Measurements from ENCODE around the gene PHF2. TPM values are rescaled to one million over a fixed set of nuclear protein-coding genes. Genes with fewer than 3 reads are reported as not detected.

The PHF2 gene
- total RNA-seq (2021; fragmentation: NEBNext Ultra II Directional; extraction: Animal tissue kit (Norgen Biotek cat#: 25700)): 10 to 100 TPM; 15.4 to 17.5 (median 16.6) TPM
- long read RNA-seq, partial matches to known transcripts: 1 of 1 reads
- long read RNA-seq, other reads (novel, unspliced or antisense): 0 of 1 reads

DNA sequence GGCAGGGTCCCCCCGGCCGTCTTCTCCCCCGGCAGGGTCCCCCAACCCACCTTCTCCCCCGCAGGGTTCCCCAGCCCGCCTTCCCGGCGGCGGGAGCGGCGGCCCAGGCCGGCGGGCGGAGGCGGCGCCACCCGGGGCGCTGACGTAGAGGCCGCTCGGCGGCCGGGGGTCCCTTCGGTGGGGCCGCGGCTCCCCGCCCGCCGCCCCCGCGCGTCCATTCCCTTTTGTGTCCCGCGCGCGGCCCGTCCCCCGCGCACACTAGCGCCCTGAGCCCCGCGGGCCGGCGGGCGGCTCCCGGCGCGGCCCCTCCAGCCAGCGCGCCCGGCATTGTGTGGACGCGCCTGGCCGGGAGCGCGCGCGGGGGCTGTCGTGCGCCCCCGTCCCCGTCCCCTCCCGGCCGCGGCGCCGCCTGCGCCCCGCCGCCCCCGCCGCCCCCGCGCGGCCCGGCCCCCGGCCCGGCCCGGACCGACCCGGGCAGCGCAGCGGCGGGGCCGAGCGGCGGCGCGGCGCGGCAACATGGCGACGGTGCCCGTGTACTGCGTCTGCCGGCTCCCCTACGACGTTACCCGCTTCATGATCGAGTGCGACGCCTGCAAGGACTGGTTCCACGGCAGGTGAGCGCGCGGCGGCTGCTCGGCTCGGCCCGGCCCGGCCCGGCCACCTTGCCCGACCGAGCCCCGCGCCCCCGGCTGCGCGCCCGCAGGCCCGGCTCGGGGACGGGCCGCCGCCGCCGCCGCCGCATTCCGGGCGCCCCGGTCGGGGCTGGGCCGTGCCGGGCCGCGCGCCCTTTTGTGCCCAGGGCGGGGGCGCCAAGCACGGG lies at the start of gene PHF2:
Gene PHF2, plus strand, starts transcription at position 327 of the 820 bp plus-strand sequence. Its CDS starts 190 bp downstream, at position 517.
- Mint-ChIP-seq H3K9me3 (no peaks in the 10 kb centered on the region), H3K36me3 (ENCODE audit: low read depth) (peaks cover under 1% of the 10 kb centered on the region), H3K27ac (peak within 1 kb of the TSS; percentile 93), H3K4me1 (ENCODE audit: low read depth) (peaks cover 45% of the 10 kb centered on the region), H3K4me3 (peak within 1 kb of the TSS; percentile 96), H3K27me3 (ENCODE audit: insufficient read depth) (peaks cover 2% of the 10 kb centered on the region; the same call in 1 of the 2 replicates)
- TF ChIP-seq, protein P1, sequence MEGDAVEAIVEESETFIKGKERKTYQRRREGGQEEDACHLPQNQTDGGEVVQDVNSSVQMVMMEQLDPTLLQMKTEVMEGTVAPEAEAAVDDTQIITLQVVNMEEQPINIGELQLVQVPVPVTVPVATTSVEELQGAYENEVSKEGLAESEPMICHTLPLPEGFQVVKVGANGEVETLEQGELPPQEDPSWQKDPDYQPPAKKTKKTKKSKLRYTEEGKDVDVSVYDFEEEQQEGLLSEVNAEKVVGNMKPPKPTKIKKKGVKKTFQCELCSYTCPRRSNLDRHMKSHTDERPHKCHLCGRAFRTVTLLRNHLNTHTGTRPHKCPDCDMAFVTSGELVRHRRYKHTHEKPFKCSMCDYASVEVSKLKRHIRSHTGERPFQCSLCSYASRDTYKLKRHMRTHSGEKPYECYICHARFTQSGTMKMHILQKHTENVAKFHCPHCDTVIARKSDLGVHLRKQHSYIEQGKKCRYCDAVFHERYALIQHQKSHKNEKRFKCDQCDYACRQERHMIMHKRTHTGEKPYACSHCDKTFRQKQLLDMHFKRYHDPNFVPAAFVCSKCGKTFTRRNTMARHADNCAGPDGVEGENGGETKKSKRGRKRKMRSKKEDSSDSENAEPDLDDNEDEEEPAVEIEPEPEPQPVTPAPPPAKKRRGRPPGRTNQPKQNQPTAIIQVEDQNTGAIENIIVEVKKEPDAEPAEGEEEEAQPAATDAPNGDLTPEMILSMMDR (IDR thresholded peaks at IDR 0.05): no peak
- DNase-seq: no peak

GRCh38 chr9:93531374-93531773 lies 45.0 kb upstream of the PHF2 start:
- Mint-ChIP-seq H3K36me3 (ENCODE audit: low read depth) (peaks cover 37% of the 10 kb centered on the region), H3K9me3 (no peaks in the 10 kb centered on the region), H3K27me3 (ENCODE audit: insufficient read depth) (no peaks in the 10 kb centered on the region; the same call in 1 of the 2 replicates), H3K27ac (no peak overlapping the region), H3K4me1 (ENCODE audit: low read depth) (no peaks in the 10 kb centered on the region), H3K4me3 (no peak overlapping the region)
- TF ChIP-seq, protein P1 (IDR thresholded peaks at IDR 0.05): 0 out of 2 replicates have a peak, but pooled peaks have one; percentile 19
- DNase-seq: no peak

GRCh38 chr9:93532141-93532540 lies 44.2 kb upstream of the PHF2 start:
- Mint-ChIP-seq H3K36me3 (ENCODE audit: low read depth) (peaks cover 29% of the 10 kb centered on the region), H3K9me3 (no peaks in the 10 kb centered on the region), H3K4me3 (no peak overlapping the region), H3K4me1 (ENCODE audit: low read depth) (no peaks in the 10 kb centered on the region), H3K27me3 (ENCODE audit: insufficient read depth) (no peaks in the 10 kb centered on the region; the same call in 1 of the 2 replicates), H3K27ac (no peak overlapping the region)
- no peak for DNase-seq
- TF ChIP-seq, protein P1 (IDR thresholded peaks at IDR 0.05): no peak

DNA sequence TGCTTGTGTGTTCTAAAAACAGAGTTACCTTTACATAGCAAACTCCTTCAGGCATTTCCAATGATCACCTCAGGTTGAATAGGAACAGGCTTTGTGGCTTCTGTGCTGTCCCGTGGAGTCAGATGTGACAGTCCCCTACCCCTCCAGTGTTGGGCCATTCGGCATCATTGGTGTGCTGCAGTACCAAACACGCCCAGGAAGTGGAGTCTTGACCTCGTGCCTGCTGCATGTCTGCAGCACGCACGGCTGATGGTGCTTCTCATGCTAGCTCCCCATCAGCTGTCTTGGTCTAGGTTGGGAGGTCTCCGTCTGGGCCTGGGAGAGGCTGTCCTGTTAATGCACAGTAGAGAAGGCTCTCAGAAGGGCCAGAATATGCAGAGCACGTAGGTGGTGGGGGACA lies 42.5 kb upstream of the PHF2 start:
- Mint-ChIP-seq H3K36me3 (ENCODE audit: low read depth) (peaks cover 28% of the 10 kb centered on the region), H3K4me1 (ENCODE audit: low read depth) (no peaks in the 10 kb centered on the region), H3K27me3 (ENCODE audit: insufficient read depth) (no peaks in the 10 kb centered on the region; the same call in 1 of the 2 replicates), H3K27ac (no peak overlapping the region), H3K4me3 (no peak overlapping the region), H3K9me3 (no peaks in the 10 kb centered on the region)
- DNase-seq: no peak
- TF ChIP-seq, protein P1 (IDR thresholded peaks at IDR 0.05): no peak

DNA sequence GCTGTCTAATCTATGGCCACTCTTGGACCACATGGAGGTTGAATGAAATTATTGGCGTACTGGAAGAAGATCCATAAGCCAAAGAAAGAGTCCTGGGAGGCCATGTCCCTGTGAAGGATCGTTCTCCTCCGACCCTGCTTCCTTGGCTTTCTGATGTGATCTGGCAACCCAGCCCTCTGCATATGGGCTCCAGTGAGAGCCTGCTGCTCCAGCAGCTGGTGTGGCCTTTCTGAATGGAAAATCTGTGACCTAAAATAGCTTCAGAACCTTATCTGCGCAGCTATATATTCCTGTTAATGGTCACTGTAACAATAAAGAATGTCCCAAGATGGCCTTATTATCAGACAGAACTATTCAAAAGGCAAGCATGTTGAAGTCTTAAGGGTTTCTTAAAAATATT lies 40.2 kb upstream of the PHF2 start:
- Mint-ChIP-seq H3K36me3 (ENCODE audit: low read depth) (peaks cover 23% of the 10 kb centered on the region), H3K4me1 (ENCODE audit: low read depth) (no peaks in the 10 kb centered on the region), H3K4me3 (no peak overlapping the region), H3K27me3 (ENCODE audit: insufficient read depth) (no peaks in the 10 kb centered on the region; the same call in 1 of the 2 replicates), H3K27ac (no peak overlapping the region), H3K9me3 (no peaks in the 10 kb centered on the region)
- TF ChIP-seq, protein P1 (IDR thresholded peaks at IDR 0.05): no peak
- no peak for DNase-seq

Measured in HFFc6 (cell line).